B cell (primary cell): ENCODE data around the gene AGAP1. TPM values are rescaled to one million over a fixed set of nuclear protein-coding genes. Genes with fewer than 3 reads are reported as not detected.

Experiments
- ATAC-seq: fragments of 200-7000 bp; cut with Tn5 transposase; one replicate; pipeline ENCODE4 v1.10.0; 2021; ENCODE audit warnings: low read depth, mild to moderate bottlenecking, moderate number of reproducible peaks, moderate library complexity
- CTCF ChIA-PET: fragments of 350-600 bp; sonication (Branson Sonifier 250); formaldehyde crosslinking; loops from one replicate; lab custom pipeline; 2021; ENCODE audit warnings: antibody characterized with exemption, inconsistent platforms; lab: Charles Lee
- POLR2A ChIA-PET: fragments of 350-600 bp; sonication (Branson Sonifier 250); formaldehyde crosslinking; loops from one replicate; lab custom pipeline; 2021; ENCODE audit warnings: antibody characterized with exemption; lab: Charles Lee
- DNase-seq: peaks from one replicate; pipeline ENCODE4 v3.0.0; 2013
- H2AFZ ChIP-seq: 2 replicates; pipeline ENCODE4 v1.6.1; 2012; ENCODE audit warnings: mild to moderate bottlenecking, low read depth, low read length; ENCODE audit not compliant: insufficient read depth, poor library complexity, severe bottlenecking
- H3K27ac ChIP-seq, 2 donors: 1 replicate in 1 of 2; 2 replicates in 1 of 2; pipeline ENCODE4 v1.5.1; 2012 to 2013; ENCODE audit warnings: low read length in 2 of 2, mild to moderate bottlenecking in 2 of 2, moderate library complexity in 1 of 2
- H3K27me3 ChIP-seq, 4 experiments: fragments of 200-600 bp in 1 of 4; sonication (generic) in 1 of 4; replicated peaks in 1 of 4; 1 replicate in 2 of 4; 2 replicates in 2 of 4; pipeline versions ENCODE4 v1.6.1 to v1.7.0; 2013 to 2016; ENCODE audit warnings: low read length in 3 of 4, mild to moderate bottlenecking in 2 of 4, mixed read lengths in 1 of 4, moderate library complexity in 1 of 4; ENCODE audit not compliant: insufficient read depth in 4 of 4, control insufficient read depth in 3 of 4; ENCODE audit errors: control extremely low read depth in 1 of 4
- H3K36me3 ChIP-seq, 2 experiments: replicated peaks in 1 of 2; 1 replicate in 1 of 2; 2 replicates in 1 of 2; pipeline versions ENCODE4 v1.6.1 to v1.7.1; 2013; ENCODE audit warnings: low read length in 1 of 2; ENCODE audit not compliant: insufficient read depth in 2 of 2, control insufficient read depth in 1 of 2; ENCODE audit errors: control extremely low read depth in 1 of 2, extremely low read depth in 1 of 2
- H3K4me1 ChIP-seq, 2 donors: fragments of 200-600 bp in 1 of 2; sonication (generic) in 1 of 2; 1 replicate in 1 of 2; 2 replicates in 1 of 2; pipeline versions ENCODE4 v1.5.1 to v1.6.1; 2013 to 2017; ENCODE audit warnings: low read length in 2 of 2; ENCODE audit not compliant: control insufficient read depth in 2 of 2, insufficient read depth in 2 of 2
- H3K4me2 ChIP-seq: replicated peaks from 2 replicates; pipeline ENCODE3; 2012; ENCODE audit warnings: mild to moderate bottlenecking, low read depth, low read length; ENCODE audit not compliant: poor library complexity, severe bottlenecking
- H3K4me3 ChIP-seq, 5 experiments: fragments of 200-600 bp in 1 of 5; sonication (generic) in 1 of 5; 1 replicate in 3 of 5; 2 replicates in 2 of 5; pipeline versions ENCODE4 v1.5.1 to v1.7.0; 2011 to 2016; ENCODE audit warnings: low read length in 4 of 5, mild to moderate bottlenecking in 4 of 5, low read depth in 2 of 5, control low read depth in 1 of 5, moderate library complexity in 1 of 5; ENCODE audit not compliant: insufficient read depth in 1 of 5; ENCODE audit errors: control extremely low read depth in 1 of 5, extremely low read depth in 1 of 5
- H3K79me2 ChIP-seq: fragments of 200-600 bp; sonication (generic); one replicate; pipeline ENCODE4 v1.6.0; 2016; ENCODE audit warnings: low read length; ENCODE audit not compliant: control insufficient read depth, insufficient read depth
- H3K9ac ChIP-seq: fragments of 200-600 bp; sonication (generic); 2 replicates; pipeline ENCODE4 v1.6.1; 2017; ENCODE audit warnings: mild to moderate bottlenecking, low read length, moderate library complexity
- H3K9me3 ChIP-seq, 3 donors: one replicate each; pipeline versions ENCODE4 v1.6.1 to v1.7.1; 2013; ENCODE audit warnings: low read length in 2 of 3; ENCODE audit not compliant: control insufficient read depth in 2 of 3, insufficient read depth in 1 of 3; ENCODE audit errors: control extremely low read depth in 1 of 3
- H4K20me1 ChIP-seq: 2 replicates; pipeline ENCODE4 v1.6.0; 2012; ENCODE audit warnings: mild to moderate bottlenecking, low read length; ENCODE audit not compliant: insufficient read depth, control insufficient read depth, poor library complexity, severe bottlenecking
- H3K27ac Mint-ChIP-seq: one replicate; pipeline ENCODE4 v1.8.0; 2021; ENCODE audit warnings: mixed read lengths
- H3K27me3 Mint-ChIP-seq: one replicate; pipeline ENCODE4 v1.8.0; 2021; ENCODE audit warnings: mixed read lengths
- H3K4me1 Mint-ChIP-seq: one replicate; pipeline ENCODE4 v1.8.0; 2021; ENCODE audit warnings: mixed read lengths
- H3K4me3 Mint-ChIP-seq: one replicate; pipeline ENCODE4 v1.8.0; 2021; ENCODE audit warnings: mixed read lengths
- H3K9me3 Mint-ChIP-seq: one replicate; pipeline ENCODE4 v1.8.0; 2022; ENCODE audit warnings: mixed read lengths; ENCODE audit not compliant: insufficient read depth
- EZH2 ChIP-seq: IDR thresholded peaks from 2 replicates; pipeline ENCODE4 v1.6.1; 2012; ENCODE audit warnings: borderline replicate concordance, low read depth, mild to moderate bottlenecking, moderate library complexity, low read length; ENCODE audit not compliant: insufficient read depth, poor library complexity, severe bottlenecking
- WGBS: methylation state at CpG from one replicate; pipeline ENCODE4 v1.1.5; 2013; ENCODE audit warnings: missing lambda C conversion rate; ENCODE audit not compliant: insufficient coverage; 5-methylcytosine and 5-hydroxymethylcytosine counted together
- intact Hi-C: fragments of 100-400 bp; cut with micrococcal nuclease; formaldehyde crosslinking; loops from one replicate; pipeline ENCODE4 v1.10.0; 2022
- polyA plus RNA-seq: library from polyadenylated mRNA; depleted of rRNA; stranded (reverse); fragments of >200 nt; gene quantifications from 2 replicates; pipeline ENCODE4 v1.2.3, GENCODE V29; 2012
- total RNA-seq, 2 donors: library from RNA; stranded (reverse); fragments of 120-200 nt in 1 of 2; gene quantifications; 1 replicate in 1 of 2; 2 replicates in 1 of 2; pipeline versions ENCODE4 v1.2.3 to v1.2.4, GENCODE V29; 2013 to 2022
- TF ChIP-seq, protein P1 (sequence below): fragments of 200-600 bp; IDR thresholded peaks from one replicate; pipeline ENCODE4 v1.8.0; 2022; ENCODE audit warnings: antibody characterized with exemption, mild to moderate bottlenecking

Gene AGAP1
- total and polyA plus RNA-seq, 2 donors (not counting 1 experiment from before 2014, with no cell fraction given) = 0.01 TPM; not detected in 1

DNA sequence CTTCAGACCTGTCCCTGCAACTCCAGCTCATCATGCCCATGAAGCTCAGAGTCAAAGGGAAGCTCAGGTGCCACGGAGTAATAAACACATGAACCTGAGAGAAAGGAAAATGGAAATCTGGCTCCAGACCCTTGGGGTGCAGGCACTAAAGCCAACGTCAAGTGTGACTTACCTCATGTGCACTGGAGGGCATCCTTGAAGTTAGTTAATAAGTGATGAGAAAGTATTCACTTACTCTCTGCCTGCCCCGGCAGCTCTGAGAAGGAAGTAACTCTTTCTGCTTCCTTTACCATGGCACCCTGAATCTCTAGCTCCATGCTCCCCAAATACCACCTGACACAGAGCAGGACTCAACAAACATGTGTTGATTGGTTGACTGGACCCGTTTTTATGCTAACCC is 21.4 kb upstream of the AGAP1 start:
- intact Hi-C loops = no loop called here
- Mint-ChIP-seq H3K9me3 (peaks cover 2% of the 10 kb centered on the region), H3K27me3 (no peaks in the 10 kb centered on the region), H3K27ac (no peak overlapping the region), H3K4me1 (no peaks in the 10 kb centered on the region), H3K4me3 (no peak overlapping the region)
- Histone ChIP-seq H3K36me3 (no peaks in the 10 kb centered on the region), H4K20me1 (no peaks in the 10 kb centered on the region), H3K4me3 (no peak overlapping the region), H3K9me3 (peaks cover 1 to 7% (median 4%) of the 10 kb centered on the region in 3 donors), H3K4me2 (no peak overlapping the region), H3K79me2 (no peaks in the 10 kb centered on the region), H2AFZ (no peak overlapping the region), H3K27me3 (no peaks in the 10 kb centered on the region), H3K9ac (no peak overlapping the region), H3K27ac (no peak overlapping the region), H3K4me1 (no peaks in the 10 kb centered on the region)
- WGBS = 65% methylated on average over 2 of the region's 4 CpGs
- ChIA-PET POLR2A (no interaction called here), CTCF (no interaction called here)
- TF ChIP-seq, protein P1, sequence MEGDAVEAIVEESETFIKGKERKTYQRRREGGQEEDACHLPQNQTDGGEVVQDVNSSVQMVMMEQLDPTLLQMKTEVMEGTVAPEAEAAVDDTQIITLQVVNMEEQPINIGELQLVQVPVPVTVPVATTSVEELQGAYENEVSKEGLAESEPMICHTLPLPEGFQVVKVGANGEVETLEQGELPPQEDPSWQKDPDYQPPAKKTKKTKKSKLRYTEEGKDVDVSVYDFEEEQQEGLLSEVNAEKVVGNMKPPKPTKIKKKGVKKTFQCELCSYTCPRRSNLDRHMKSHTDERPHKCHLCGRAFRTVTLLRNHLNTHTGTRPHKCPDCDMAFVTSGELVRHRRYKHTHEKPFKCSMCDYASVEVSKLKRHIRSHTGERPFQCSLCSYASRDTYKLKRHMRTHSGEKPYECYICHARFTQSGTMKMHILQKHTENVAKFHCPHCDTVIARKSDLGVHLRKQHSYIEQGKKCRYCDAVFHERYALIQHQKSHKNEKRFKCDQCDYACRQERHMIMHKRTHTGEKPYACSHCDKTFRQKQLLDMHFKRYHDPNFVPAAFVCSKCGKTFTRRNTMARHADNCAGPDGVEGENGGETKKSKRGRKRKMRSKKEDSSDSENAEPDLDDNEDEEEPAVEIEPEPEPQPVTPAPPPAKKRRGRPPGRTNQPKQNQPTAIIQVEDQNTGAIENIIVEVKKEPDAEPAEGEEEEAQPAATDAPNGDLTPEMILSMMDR = no peak
- TF ChIP-seq EZH2 = no peak
- ATAC-seq = no peak
- DNase-seq = no peak

DNA sequence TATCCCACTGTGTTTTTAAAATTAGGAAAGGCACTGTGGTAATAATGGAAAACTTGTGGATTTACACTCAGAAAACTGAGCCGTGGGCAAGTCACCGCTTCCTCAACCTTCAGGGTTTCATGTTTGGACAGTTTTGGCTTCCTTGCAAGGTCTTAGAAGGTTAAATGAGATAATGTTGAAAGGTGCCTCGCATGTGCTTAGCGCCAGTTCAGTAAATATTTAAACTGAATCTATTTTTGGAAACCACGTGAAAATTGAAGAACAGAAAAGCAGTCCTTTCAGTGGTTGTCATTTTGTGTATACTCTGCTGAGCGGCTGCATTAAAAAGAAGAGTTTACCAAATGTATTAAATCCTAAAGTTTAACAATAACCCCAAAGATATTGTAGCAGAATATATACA is 15.2 kb upstream of the AGAP1 start:
- Mint-ChIP-seq H3K27ac (no peak overlapping the region), H3K4me3 (no peak overlapping the region), H3K27me3 (peaks cover 10% of the 10 kb centered on the region), H3K9me3 (peaks cover 2% of the 10 kb centered on the region), H3K4me1 (no peaks in the 10 kb centered on the region)
- H3K4me1 ChIP-seq = no peaks in the 10 kb centered on the region
- no peak overlapping the region for H3K27ac ChIP-seq
- H3K36me3 ChIP-seq = no peaks in the 10 kb centered on the region
- ChIA-PET POLR2A (no interaction called here), CTCF (no interaction called here)
- peaks cover 1 to 4% (median 4%) of the 10 kb centered on the region in 3 donors for H3K9me3 ChIP-seq
- no peak overlapping the region for H3K9ac ChIP-seq
- H3K4me3 ChIP-seq = no peak overlapping the region
- no peak for TF ChIP-seq EZH2
- TF ChIP-seq, protein P1 = no peak
- H2AFZ ChIP-seq = no peak overlapping the region
- H3K79me2 ChIP-seq = no peaks in the 10 kb centered on the region
- no peaks in the 10 kb centered on the region for H4K20me1 ChIP-seq
- no peak overlapping the region for H3K4me2 ChIP-seq
- WGBS = 94% methylated on average over 2 of the region's 6 CpGs
- DNase-seq = no peak
- peaks cover 0 to 4% (median 0%) of the 10 kb centered on the region in 4 experiments for H3K27me3 ChIP-seq
- intact Hi-C loops = no loop called here
- no peak for ATAC-seq
